ENCODE measurements around the gene NACC2.

Gene NACC2

GRCh38 chr9:136048560-136049411, 46.3 kb downstream of the NACC2 start:
- H3K79me2 ChIP-seq (ENCODE audit: insufficient read depth, low read length), result no peaks in the 10 kb centered on the region
- TF ChIP-seq CTCF (conservative IDR thresholded peaks at IDR 0.05; ENCODE audit: low read length) (no peak), EZH2phosphoT487 (IDR thresholded peaks at IDR 0.05; ENCODE audit: borderline replicate concordance) (no peak)

GRCh38 chr9:136047775-136048559, 47.1 kb downstream of the NACC2 start:
- Histone ChIP-seq H4K20me1 (ENCODE audit: insufficient read depth, low read length, poor library complexity, severe bottlenecking) (no peaks in the 10 kb centered on the region), H3K9ac (ENCODE audit: low read depth, low read length, poor library complexity, severe bottlenecking) (no peak overlapping the region)

More at GRCh38 chr9:136048560-136049411, 46.3 kb downstream of the NACC2 start:
- no peaks in the 10 kb centered on the region for H3K27me3 ChIP-seq (ENCODE audit: insufficient read depth, low read length, poor library complexity, severe bottlenecking)
- H3K4me3 ChIP-seq (ENCODE audit: low read length, poor library complexity, severe bottlenecking), result no peak overlapping the region
- no peak overlapping the region for H3K4me2 ChIP-seq (ENCODE audit: low read depth, low read length, poor library complexity, severe bottlenecking)
- H4K20me1 ChIP-seq (ENCODE audit: insufficient read depth, low read length, poor library complexity, severe bottlenecking), result no peaks in the 10 kb centered on the region
- no peaks in the 10 kb centered on the region for H3K4me1 ChIP-seq (ENCODE audit: insufficient read depth, low read length, poor library complexity, severe bottlenecking)
- no peaks in the 10 kb centered on the region for H3K36me3 ChIP-seq (ENCODE audit: insufficient read depth, low read length)
- no peaks in the 10 kb centered on the region for H3F3A ChIP-seq (ENCODE audit: low read depth)
- H2AFZ ChIP-seq (ENCODE audit: low read length), result no peak overlapping the region
- no peaks in the 10 kb centered on the region for H3K9me2 ChIP-seq (replicated peaks; ENCODE audit: low read depth, low read length)
- no peaks in the 10 kb centered on the region for H3K9me3 ChIP-seq (ENCODE audit: insufficient read depth, low read depth, low read length)
- H3K9ac ChIP-seq (ENCODE audit: low read depth, low read length, poor library complexity, severe bottlenecking), result no peak overlapping the region

More at GRCh38 chr9:136047775-136048559, 47.1 kb downstream of the NACC2 start:
- TF ChIP-seq CTCF (conservative IDR thresholded peaks at IDR 0.05; ENCODE audit: low read length), result no peak
- TF ChIP-seq EZH2phosphoT487 (IDR thresholded peaks at IDR 0.05; ENCODE audit: borderline replicate concordance), result no peak
- Histone ChIP-seq H3K27me3 (ENCODE audit: insufficient read depth, low read length, poor library complexity, severe bottlenecking) (no peaks in the 10 kb centered on the region), H3K4me2 (ENCODE audit: low read depth, low read length, poor library complexity, severe bottlenecking) (no peak overlapping the region), H3K36me3 (ENCODE audit: insufficient read depth, low read length) (no peaks in the 10 kb centered on the region), H3K9me2 (replicated peaks; ENCODE audit: low read depth, low read length) (no peaks in the 10 kb centered on the region), H3K4me3 (ENCODE audit: low read length, poor library complexity, severe bottlenecking) (no peak overlapping the region), H3F3A (ENCODE audit: low read depth) (no peaks in the 10 kb centered on the region), H3K4me1 (ENCODE audit: insufficient read depth, low read length, poor library complexity, severe bottlenecking) (no peaks in the 10 kb centered on the region), H3K9me3 (ENCODE audit: insufficient read depth, low read depth, low read length) (no peaks in the 10 kb centered on the region), H3K79me2 (ENCODE audit: insufficient read depth, low read length) (no peaks in the 10 kb centered on the region), H2AFZ (ENCODE audit: low read length) (no peak overlapping the region)
